PC-3 (cell line): ENCODE data around the gene DPF3. TPM values are rescaled to one million over a fixed set of nuclear protein-coding genes. Genes with fewer than 3 reads are reported as not detected.
A peak's percentile ranks its signal among the peaks of the same experiment; 100 is the strongest.

Source experiments
- ATAC-seq: fragments of 200-7000 bp; cut with Tn5 transposase; 2 replicates; pipeline ENCODE4 v1.9.1; 2020; ENCODE audit warnings: mild to moderate bottlenecking, moderate library complexity
- BruUV-seq: library from RNA; stranded (reverse); fragments of 400-500 nt; replicated peaks from 2 replicates; lab custom pipeline; 2021; lab: Mats Ljungman, UMichigan
- CTCF ChIA-PET: fragments of 300-600 bp; sonication (Branson Sonifier 250); formaldehyde crosslinking; loops from one replicate; lab custom pipeline; 2022; ENCODE audit warnings: antibody characterized with exemption; lab: Charles Lee
- POLR2A ChIA-PET: fragments of 300-600 bp; sonication (Branson Sonifier 250); formaldehyde crosslinking; loops from one replicate; lab custom pipeline; 2022; ENCODE audit warnings: antibody characterized with exemption; ENCODE audit not compliant: unreplicated experiment; lab: Charles Lee
- DNase-seq: peaks from one replicate; pipeline ENCODE4 v3.0.0-alpha.2; 2015
- H2AFZ ChIP-seq: fragments of 300-600 bp; sonication (generic); 2 replicates; pipeline ENCODE4 v1.6.0; 2016; ENCODE audit warnings: antibody characterized with exemption, low read length
- H3F3A ChIP-seq: fragments of 300-600 bp; sonication (generic); one replicate; pipeline ENCODE4 v1.6.0; 2017; ENCODE audit warnings: antibody characterized with exemption, low read length, control low read depth, mild to moderate bottlenecking; ENCODE audit not compliant: unreplicated experiment
- H3K27ac ChIP-seq: fragments of 300-600 bp; sonication (generic); 2 replicates; pipeline ENCODE4 v1.5.1; 2016; ENCODE audit warnings: mild to moderate bottlenecking, low read length
- H3K27me3 ChIP-seq: fragments of 300-600 bp; sonication (generic); 2 replicates; pipeline ENCODE4 v1.6.1; 2016; ENCODE audit warnings: low read length, mixed read lengths
- H3K36me3 ChIP-seq: fragments of 300-600 bp; sonication (generic); 2 replicates; pipeline ENCODE4 v1.6.1; 2016; ENCODE audit warnings: low read depth, mixed run types, low read length, mixed read lengths
- H3K4me1 ChIP-seq: fragments of 300-600 bp; sonication (generic); 2 replicates; pipeline ENCODE4 v1.5.1; 2016; ENCODE audit warnings: low read length; ENCODE audit not compliant: insufficient read depth
- H3K4me2 ChIP-seq: fragments of 300-600 bp; sonication (generic); 2 replicates; pipeline ENCODE4 v1.6.0; 2016; ENCODE audit warnings: low read length
- H3K4me3 ChIP-seq: fragments of 300-600 bp; sonication (generic); 2 replicates; pipeline ENCODE4 v1.5.1; 2016; ENCODE audit warnings: mild to moderate bottlenecking, low read length, mixed read lengths
- H3K79me2 ChIP-seq: fragments of 300-600 bp; sonication (generic); 2 replicates; pipeline ENCODE4 v1.6.1; 2017; ENCODE audit warnings: low read length, mixed read lengths
- H3K9ac ChIP-seq: fragments of 300-600 bp; sonication (generic); 2 replicates; pipeline ENCODE4 v1.6.0; 2016; ENCODE audit warnings: mild to moderate bottlenecking, low read length
- H3K9me2 ChIP-seq: fragments of 300-600 bp; sonication (generic); replicated peaks from 2 replicates; pipeline ENCODE4 v1.6.1; 2016; ENCODE audit warnings: mixed run types, low read length, mixed read lengths
- H3K9me3 ChIP-seq: fragments of 300-600 bp; sonication (generic); 2 replicates; pipeline ENCODE4 v1.6.1; 2016; ENCODE audit warnings: low read length, mixed read lengths
- H4K20me1 ChIP-seq: fragments of 300-600 bp; sonication (generic); 2 replicates; pipeline ENCODE4 v1.6.1; 2016; ENCODE audit warnings: low read length, mixed read lengths
- EZH2 ChIP-seq: fragments of 300-600 bp; sonication (generic); IDR thresholded peaks from one replicate; pipeline ENCODE4 v1.6.1; 2017; ENCODE audit warnings: antibody characterized with exemption, mild to moderate bottlenecking, low read length; ENCODE audit not compliant: unreplicated experiment
- EZH2phosphoT487 ChIP-seq: fragments of 300-600 bp; sonication (generic); IDR thresholded peaks from 2 replicates; pipeline ENCODE4 v1.6.1; 2018; ENCODE audit warnings: mild to moderate bottlenecking, antibody characterized with exemption, low read length, borderline replicate concordance
- intact Hi-C: fragments of 100-400 bp; cut with micrococcal nuclease; formaldehyde crosslinking; loops from 2 replicates; pipeline ENCODE4 v1.9.0; 2023
- total RNA-seq: library from RNA; depleted of rRNA; stranded (reverse); fragments of >200 nt; gene quantifications from 2 replicates; pipeline ENCODE4 v1.2.3, GENCODE V29; 2014
- TF ChIP-seq, protein P1 (sequence below): fragments of 300-600 bp; sonication (generic); conservative IDR thresholded peaks from 2 replicates; pipeline ENCODE4 v1.5.1; 2017; ENCODE audit warnings: antibody characterized with exemption, low read depth, mild to moderate bottlenecking, low read length

DPF3 gene
- total RNA-seq, 1 experiment from 2014 or later = 16.6 TPM

DNA sequence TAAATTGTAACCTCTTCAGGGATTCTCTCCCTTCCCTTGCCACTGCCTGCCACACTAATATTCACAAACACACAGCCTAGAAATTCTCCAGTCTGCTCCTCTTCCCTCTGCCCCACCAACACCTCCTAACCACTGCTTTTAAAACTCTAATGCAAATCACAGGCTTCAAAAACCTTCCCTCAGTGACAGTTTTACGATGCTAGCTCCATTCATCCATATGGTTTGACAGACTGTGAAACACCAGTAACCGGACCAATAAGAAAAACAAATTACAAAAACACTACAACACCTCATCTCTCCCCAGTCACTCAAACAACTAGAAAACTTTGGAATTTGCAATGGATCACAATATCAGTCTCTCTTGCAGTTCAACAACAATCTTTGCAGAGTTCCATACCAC lies 5.7 kb downstream of the DPF3 start:
- H3K79me2 ChIP-seq = peaks cover 91% of the 10 kb centered on the region
- peaks cover 8% of the 10 kb centered on the region; the same call in 1 of the 2 replicates for H4K20me1 ChIP-seq
- no peak overlapping the region for H3K4me2 ChIP-seq
- DNase-seq = no peak
- BruUV-seq = no TSS peak
- H3K27me3 ChIP-seq = no peaks in the 10 kb centered on the region
- H3K4me1 ChIP-seq = peaks cover 32% of the 10 kb centered on the region
- no peak overlapping the region for H2AFZ ChIP-seq
- H3K27ac ChIP-seq = no peak overlapping the region
- no peak overlapping the region for H3K4me3 ChIP-seq
- no peak for ATAC-seq
- no peaks in the 10 kb centered on the region for H3F3A ChIP-seq
- peaks cover 4% of the 10 kb centered on the region; the same call in 1 of the 2 replicates for H3K36me3 ChIP-seq
- TF ChIP-seq, protein P1, sequence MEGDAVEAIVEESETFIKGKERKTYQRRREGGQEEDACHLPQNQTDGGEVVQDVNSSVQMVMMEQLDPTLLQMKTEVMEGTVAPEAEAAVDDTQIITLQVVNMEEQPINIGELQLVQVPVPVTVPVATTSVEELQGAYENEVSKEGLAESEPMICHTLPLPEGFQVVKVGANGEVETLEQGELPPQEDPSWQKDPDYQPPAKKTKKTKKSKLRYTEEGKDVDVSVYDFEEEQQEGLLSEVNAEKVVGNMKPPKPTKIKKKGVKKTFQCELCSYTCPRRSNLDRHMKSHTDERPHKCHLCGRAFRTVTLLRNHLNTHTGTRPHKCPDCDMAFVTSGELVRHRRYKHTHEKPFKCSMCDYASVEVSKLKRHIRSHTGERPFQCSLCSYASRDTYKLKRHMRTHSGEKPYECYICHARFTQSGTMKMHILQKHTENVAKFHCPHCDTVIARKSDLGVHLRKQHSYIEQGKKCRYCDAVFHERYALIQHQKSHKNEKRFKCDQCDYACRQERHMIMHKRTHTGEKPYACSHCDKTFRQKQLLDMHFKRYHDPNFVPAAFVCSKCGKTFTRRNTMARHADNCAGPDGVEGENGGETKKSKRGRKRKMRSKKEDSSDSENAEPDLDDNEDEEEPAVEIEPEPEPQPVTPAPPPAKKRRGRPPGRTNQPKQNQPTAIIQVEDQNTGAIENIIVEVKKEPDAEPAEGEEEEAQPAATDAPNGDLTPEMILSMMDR = no peak
- TF ChIP-seq EZH2phosphoT487 = no peak
- no peak for TF ChIP-seq EZH2
- CTCF ChIA-PET = interaction anchor here (0.7 to 1.2 kb wide), 2 partner anchors 38 to 143 kb away, joined by 3 to 4 read pairs; no protein-coding TSS in a partner anchor
- POLR2A ChIA-PET = no interaction called here
- H3K9me2 ChIP-seq = no peaks in the 10 kb centered on the region
- intact Hi-C loops = no loop called here
- no peak overlapping the region for H3K9ac ChIP-seq
- no peaks in the 10 kb centered on the region for H3K9me3 ChIP-seq

DNA sequence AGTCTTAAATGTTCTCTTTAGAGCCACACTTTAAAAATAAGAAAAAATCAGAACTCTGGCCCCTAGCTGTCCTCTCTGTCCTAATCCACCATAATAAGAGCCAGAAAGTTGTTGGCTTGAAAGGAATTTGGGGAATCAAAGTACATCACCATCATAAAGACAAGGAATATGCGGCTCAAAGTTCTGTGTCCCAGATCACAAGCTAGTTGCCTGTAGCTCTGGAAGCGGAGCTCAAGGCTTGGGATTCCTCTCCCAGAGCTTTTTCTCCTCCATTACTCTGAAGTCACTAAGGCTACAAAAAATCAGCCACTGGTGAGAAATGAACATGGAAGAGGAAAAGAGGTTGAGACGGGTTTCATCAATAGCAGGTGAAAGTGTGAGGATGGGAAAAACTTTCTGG lies 6.4 kb downstream of the DPF3 start:
- H3K4me3 ChIP-seq = no peak overlapping the region
- no peaks in the 10 kb centered on the region for H3K9me3 ChIP-seq
- no peaks in the 10 kb centered on the region for H3K27me3 ChIP-seq
- intact Hi-C loops = no loop called here
- DNase-seq = no peak
- TF ChIP-seq, protein P1 = no peak
- no peak overlapping the region for H2AFZ ChIP-seq
- CTCF ChIA-PET = interaction anchor here (0.7 to 1.2 kb wide), 2 partner anchors 37 to 142 kb away, joined by 3 to 4 read pairs; no protein-coding TSS in a partner anchor
- H3K36me3 ChIP-seq = peaks cover 8% of the 10 kb centered on the region
- H3K79me2 ChIP-seq = peaks cover 91% of the 10 kb centered on the region
- POLR2A ChIA-PET = no interaction called here
- no peak overlapping the region for H3K4me2 ChIP-seq
- H3K4me1 ChIP-seq = peaks cover 35% of the 10 kb centered on the region
- no peak for ATAC-seq
- no peak overlapping the region for H3K27ac ChIP-seq
- no peaks in the 10 kb centered on the region for H3K9me2 ChIP-seq
- no peak overlapping the region for H3K9ac ChIP-seq
- BruUV-seq = no TSS peak
- no peaks in the 10 kb centered on the region for H3F3A ChIP-seq
- H4K20me1 ChIP-seq = peaks cover 8% of the 10 kb centered on the region; the same call in 1 of the 2 replicates

DNA sequence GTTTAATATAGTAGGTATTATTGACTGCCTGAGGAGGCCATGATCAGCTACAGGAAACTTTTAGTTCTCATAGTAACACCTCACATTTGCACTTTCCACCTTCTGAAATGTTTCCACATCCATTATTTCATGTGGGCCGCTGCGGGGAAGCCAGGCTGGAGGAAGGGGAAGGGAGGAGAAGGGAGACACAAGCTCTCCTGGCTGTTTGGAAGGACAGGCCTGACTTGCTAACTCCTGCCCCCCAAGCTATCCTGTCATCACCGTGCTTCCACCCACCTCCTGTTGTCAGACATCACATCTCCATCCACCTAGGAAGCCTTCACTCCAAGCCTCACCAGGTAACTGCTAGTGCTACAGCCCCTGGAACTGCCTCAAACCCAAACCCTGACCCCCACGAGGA lies 9.5 kb downstream of the DPF3 start:
- no peaks in the 10 kb centered on the region for H3F3A ChIP-seq
- H3K27me3 ChIP-seq = no peaks in the 10 kb centered on the region
- TF ChIP-seq, protein P1 = no peak
- TF ChIP-seq EZH2phosphoT487 = no peak
- H3K27ac ChIP-seq = peak overlapping the region; percentile 97
- H2AFZ ChIP-seq = no peak overlapping the region
- POLR2A ChIA-PET = interaction anchor here (0.6 to 0.7 kb wide), 4 partner anchors 19 to 358 kb away, joined by 3 to 9 read pairs (median 4); no protein-coding TSS in a partner anchor
- no peak overlapping the region for H3K4me3 ChIP-seq
- no TSS peak for BruUV-seq
- H3K79me2 ChIP-seq = peaks cover 91% of the 10 kb centered on the region
- intact Hi-C loops = loop anchor here (1.0 to 2.0 kb wide), 2 partner anchors 8 to 28 kb away; no protein-coding TSS in a partner anchor
- H3K9me3 ChIP-seq = no peaks in the 10 kb centered on the region
- peaks cover 23% of the 10 kb centered on the region for H3K4me1 ChIP-seq
- no peak for DNase-seq
- peak; percentile 39 for ATAC-seq
- H4K20me1 ChIP-seq = no peaks in the 10 kb centered on the region
- CTCF ChIA-PET = interaction anchor here (0.7 to 1.7 kb wide), 2 partner anchors 9 to 139 kb away, joined by 3 to 9 read pairs; partner anchors contain the start of gene DPF3
- H3K36me3 ChIP-seq = peaks cover 11% of the 10 kb centered on the region
- H3K4me2 ChIP-seq = peak overlapping the region; percentile 78
- H3K9ac ChIP-seq = peak overlapping the region; percentile 75
- H3K9me2 ChIP-seq = no peaks in the 10 kb centered on the region
